Dermis blood vessel endothelial cell (primary cell): Measurements from ENCODE around the gene VAV3. TPM values are rescaled to one million over a fixed set of nuclear protein-coding genes. Genes with fewer than 3 reads are reported as not detected.

Source experiments
- DNase-seq: peaks from one replicate; pipeline ENCODE4 v3.0.0; 2010
- total RNA-seq: library from RNA; depleted of rRNA; stranded (reverse); fragments of >200 nt; gene quantifications from 2 replicates; pipeline ENCODE4 v1.2.3, GENCODE V29; 2014

Gene VAV3
- total RNA-seq, 1 donor from 2014 or later, result 57.0 TPM

GRCh38 chr1:107559881-107560280 is 405.1 kb downstream of the VAV3 start:
- no peak for DNase-seq

- DNase-seq, result no peak
Observed at GRCh38 chr1:107557095-107557494, 407.9 kb downstream of the VAV3 start.

DNA sequence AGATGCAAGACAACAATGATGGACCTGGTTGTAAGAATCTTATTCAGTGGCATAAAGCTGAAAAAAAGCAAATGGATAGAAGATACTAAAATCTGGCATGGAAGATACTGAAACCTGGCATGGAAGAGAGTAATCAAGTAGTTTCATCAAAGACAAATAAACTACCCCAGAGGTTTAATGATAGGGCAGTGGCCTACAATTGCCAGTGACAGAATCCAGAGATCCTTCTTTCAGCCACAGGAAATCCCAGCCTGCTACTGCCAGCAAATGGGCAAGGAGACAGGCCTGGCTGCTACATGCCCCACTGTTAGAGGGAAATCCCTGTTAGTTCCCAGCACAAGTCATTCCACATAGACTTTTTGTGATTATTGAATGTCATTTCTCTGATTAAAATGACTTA is 409.4 kb downstream of the VAV3 start:
- DNase-seq, result no peak

DNA sequence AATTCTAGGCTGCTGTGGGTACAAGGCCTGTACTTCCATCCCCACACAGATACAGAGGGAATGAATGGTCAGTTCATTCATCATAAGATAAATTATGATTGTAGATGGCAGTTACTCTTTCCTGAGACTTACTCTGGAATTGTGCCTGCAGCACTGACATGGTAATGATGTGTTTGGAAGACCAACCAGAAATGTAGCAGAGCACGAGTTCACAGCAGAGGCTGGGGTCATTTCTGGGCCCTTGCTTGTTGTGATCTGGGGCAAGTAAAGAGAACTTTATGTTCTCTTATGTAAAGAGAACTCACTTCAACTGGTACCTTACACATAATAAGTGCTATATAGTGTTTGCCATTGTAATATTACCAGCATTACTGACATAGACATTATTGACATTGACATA is 412.2 kb downstream of the VAV3 start:
- no peak for DNase-seq

- no peak for DNase-seq
Observed at GRCh38 chr1:107551456-107551855, 413.5 kb downstream of the VAV3 start.

GRCh38 chr1:107550358-107550757 is 414.6 kb downstream of the VAV3 start:
- no peak for DNase-seq

DNA sequence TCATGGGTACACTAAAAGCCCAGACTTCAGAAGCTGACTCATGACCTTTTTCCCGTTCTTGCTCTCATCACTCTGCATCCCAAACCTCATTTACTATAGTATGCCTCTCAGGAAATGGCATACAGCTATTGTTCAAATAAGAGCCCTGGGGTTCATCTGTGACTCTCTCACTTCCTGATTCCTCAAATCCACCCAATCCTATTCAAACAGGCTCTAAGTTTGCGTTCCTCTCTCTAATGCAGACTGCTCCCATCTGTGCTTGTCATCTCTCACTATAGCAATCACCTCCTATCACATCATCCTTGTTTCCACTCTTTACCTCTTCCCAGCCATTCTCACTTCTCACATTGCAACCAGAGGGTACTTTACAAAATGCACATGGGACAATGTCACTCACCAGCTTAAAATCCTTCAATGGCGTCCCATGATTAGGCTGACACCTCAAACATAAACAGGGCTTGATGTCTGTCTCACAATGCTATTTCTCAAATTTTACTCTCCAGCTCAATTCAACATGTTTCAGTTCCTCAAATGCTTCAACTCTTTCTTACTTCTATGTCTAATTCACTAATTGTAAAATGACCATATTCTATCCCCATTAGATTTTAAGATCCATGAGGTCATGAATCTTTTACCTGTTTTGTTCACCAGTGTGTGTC is 415.7 kb downstream of the VAV3 start:
- no peak for DNase-seq

DNA sequence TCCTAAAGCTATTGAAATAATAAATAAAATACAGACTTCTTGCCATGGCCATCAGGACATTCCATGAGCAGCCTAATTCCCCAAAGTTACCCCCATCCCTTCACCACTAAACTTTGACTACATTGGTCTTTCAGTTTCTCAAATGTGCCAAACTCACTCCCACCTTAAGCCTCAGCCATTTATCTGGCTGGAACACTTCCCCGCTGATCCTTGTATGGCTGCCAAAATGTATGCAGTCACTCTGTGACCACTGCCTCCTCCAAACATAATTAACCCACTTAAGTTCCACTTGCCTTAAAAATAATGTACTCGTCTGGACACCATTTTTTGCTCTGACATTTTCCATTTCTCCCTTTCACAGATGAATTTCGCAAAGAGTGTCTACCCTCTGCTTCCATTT is 416.7 kb downstream of the VAV3 start:
- no peak for DNase-seq

DNA sequence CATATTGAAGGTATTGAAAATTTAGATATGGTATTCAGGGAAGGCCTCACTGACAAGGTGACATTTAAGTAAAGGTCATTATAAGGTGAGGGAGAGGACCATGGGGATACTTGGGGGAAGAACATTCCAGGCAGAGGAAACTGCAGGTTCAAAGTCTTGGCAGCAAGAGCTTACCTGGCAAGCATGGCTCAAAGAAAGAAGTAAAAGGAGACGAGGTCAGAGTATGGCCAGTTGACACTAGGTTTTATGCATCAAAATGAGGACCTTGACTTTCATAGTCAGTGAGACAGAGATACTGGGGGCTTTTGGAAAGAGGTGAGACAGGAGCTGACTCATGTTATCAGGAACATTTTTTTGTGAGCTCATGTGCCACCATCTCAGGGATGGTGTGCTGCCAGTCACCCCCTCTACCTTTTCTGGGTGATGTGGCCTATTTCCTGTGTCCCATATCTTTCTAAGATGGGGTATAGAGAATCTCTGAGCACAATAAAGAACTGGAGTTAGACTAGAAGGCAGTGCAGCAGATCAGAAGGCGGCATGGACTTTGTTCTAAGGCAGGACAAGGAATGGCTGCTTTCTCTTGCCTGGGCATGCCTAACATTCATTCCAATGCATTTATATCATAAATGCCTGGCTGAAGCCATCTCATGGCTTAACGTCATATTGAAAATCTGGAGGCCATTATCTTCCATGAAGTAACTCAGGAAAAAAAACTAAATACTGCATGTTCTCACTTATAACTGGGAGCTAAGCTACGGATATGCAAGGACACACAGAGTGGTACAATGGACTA is 417.4 kb downstream of the VAV3 start:
- DNase-seq, result no peak

DNA sequence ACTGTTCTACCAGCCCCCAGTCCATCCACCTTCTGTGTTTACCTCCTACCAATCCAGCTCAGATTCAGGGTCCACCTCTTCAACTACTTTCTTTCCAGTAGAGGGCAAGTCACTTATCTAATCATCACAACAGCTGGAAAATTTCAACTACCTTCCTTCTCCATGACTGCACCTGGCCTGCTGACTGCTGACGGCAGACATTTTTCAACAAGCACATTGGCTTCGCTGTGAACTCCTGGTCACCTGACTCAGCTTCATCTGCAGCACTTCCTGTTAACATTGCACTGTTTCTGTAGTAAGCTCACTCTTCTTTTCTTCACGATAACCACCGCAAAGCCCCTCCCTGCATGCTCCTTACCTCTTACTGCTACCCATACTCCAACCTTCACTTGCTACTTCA is 418.4 kb downstream of the VAV3 start:
- no peak for DNase-seq

DNA sequence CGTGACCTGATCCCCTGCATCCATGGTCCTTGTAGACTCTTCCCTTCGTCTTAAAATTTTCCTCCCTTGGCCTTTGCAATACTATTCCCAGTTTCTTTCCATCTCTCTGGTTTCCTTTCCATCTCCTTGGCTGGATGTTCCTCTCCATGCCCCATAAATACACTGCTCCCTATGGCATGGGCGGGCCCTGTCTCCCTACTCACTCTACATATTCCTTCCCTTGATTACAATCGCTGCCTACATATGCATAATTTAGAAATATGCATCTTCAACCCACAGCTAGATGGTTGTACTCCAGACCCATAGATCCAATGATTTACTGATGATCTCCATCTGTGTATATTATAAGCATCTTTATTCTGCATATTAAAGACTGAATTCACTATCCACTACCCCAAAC is 419.1 kb downstream of the VAV3 start:
- DNase-seq, result no peak

DNA sequence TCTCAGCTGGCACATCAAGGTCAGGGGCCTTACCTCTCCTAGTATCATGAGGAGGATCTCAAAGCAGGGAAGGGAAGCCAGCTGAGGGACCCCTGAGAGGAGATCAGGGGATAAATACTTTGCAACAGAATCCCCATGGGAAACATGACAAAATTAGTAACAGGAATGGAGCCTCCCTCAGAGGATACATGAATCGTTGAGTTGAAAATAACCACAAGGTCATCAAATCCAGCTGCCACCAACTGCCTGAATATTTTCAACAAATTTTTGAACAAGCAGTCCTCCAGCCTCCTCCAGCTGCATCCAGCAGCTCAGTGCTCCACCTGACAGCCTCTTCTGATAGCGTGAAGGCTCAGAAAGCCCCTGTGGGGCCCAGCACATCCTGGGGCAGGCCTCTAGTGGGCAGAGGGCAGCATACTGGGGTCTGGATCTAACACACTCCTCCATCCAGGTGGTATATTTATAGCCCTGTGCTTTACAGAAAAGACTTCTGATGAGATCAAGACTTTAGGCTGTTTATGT is 419.9 kb downstream of the VAV3 start:
- no peak for DNase-seq

- DNase-seq, result no peak
Observed at GRCh38 chr1:107544285-107544684, 420.7 kb downstream of the VAV3 start.

GRCh38 chr1:107541412-107541811 is 423.6 kb downstream of the VAV3 start:
- DNase-seq, result no peak

GRCh38 chr1:107538502-107538901 is 426.5 kb downstream of the VAV3 start:
- DNase-seq, result no peak

GRCh38 chr1:107536266-107536665 is 428.7 kb downstream of the VAV3 start:
- DNase-seq, result no peak

- DNase-seq, result no peak
Observed at GRCh38 chr1:107535091-107535490, 429.9 kb downstream of the VAV3 start.

GRCh38 chr1:107534632-107535031 is 430.3 kb downstream of the VAV3 start:
- no peak for DNase-seq

DNA sequence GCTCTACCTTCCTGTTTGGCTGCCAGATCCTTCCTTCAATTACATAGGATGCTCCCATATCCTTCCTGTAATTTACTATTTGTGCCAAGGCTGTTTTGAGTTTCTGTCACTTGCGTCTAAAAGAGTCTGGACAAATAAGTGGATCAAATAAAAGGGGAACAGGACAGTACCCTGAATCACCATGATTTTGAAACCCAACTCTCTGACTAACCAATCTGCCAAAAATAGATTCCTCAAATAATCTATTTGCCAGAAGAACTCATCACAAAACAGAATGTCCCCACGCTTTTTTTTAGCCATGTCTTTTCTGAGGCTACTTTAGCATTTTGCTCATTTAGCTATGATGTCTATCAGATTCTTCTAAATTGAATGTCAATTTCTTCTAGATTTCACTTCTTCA is 431.5 kb downstream of the VAV3 start:
- no peak for DNase-seq

DNA sequence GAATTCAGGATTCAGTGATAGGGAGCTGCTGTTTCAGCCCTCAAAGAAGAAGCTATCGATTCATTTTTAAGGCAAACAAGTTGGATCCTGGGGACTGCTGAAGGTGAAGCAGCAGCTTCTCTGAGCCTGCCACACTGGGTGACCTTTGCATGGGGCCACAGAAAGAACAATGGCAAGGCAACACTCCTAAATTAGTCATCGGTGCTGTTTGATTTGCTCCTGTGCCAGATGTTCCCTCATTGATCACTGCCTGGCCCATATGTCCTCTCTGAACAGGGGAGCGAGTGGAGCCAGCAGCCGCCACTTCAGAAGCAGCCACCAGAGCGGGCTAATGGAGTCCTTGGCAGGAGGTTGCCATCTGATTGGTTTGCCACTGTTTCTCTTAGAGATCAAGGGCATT is 432.7 kb downstream of the VAV3 start:
- DNase-seq, result no peak

DNA sequence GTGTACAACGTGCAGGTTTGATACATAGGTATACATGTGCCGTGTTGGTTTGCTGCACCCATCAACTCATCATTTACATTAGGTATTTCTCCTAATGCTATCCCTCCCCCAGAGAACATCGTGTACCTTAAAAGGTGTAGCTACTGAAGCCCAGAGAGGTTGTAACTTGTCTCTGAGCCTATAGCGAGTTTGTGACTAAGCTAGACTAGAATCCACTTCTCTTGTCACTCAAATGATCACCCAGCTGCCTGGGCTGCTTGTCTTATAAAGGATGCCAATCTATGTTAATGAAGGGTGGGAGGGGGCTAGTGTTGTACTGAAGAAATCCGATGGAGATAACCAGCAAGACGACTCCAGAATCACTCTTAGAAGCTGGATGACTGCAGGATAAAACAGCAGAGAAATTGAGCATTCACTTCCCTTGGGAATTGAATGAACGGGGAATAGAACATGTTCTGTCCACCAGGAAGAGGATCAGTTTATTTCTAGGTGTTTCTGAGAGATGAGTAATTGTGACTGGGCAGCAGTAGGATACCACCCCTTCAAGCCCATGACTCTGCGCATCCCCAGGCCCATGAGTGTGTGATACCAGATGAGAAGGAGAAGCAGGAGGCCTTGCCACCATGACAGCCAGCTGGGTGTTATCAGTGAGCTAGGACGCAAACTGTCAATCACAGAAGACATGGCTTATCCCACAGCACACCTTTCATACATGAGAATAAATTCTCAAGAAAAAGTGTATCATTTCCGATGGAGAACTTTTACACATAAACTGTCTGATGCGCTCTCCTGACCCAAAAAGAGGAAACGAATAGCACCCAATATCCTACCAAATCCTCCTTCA is 433.7 kb downstream of the VAV3 start:
- DNase-seq, result no peak

DNA sequence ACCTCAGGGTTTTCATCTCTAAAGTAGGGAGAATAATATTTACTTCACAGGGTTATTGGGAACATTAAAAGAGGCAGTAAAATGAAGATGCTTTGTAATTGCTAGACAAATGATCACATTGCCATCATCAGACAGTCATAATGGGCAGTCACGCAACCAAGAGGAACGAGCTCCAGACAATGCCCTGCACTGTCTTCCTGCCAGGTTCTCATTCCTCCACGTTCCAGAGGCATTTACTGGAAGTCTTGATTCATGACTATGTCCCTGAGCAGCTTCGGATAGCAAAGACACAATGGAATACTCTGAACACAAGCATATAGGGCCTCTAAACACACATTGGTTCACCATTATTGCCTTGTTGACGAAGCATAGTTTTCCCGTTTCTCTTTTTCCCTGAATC is 434.4 kb downstream of the VAV3 start:
- no peak for DNase-seq

GRCh38 chr1:107529511-107530149 is 435.4 kb downstream of the VAV3 start:
- DNase-seq, result peak; percentile 58
